H1 (cell line): ENCODE measurements around the gene C3orf18. TPM values are rescaled to one million over a fixed set of nuclear protein-coding genes. Genes with fewer than 3 reads are reported as not detected.

Source experiments
- ASH2L ChIP-seq: fragments of 200-600, 300-600 bp; sonication (generic); IDR thresholded peaks from one replicate; pipeline ENCODE4 v1.7.1; 2017; ENCODE audit warnings: low read length
- FOSL1 ChIP-seq: IDR thresholded peaks from 2 replicates; pipeline ENCODE4 v1.6.1; 2011; ENCODE audit warnings: mild to moderate bottlenecking, low read depth, low read length, moderate library complexity; ENCODE audit not compliant: insufficient read depth
- POLR2AphosphoS5 ChIP-seq: IDR thresholded peaks from 2 replicates; pipeline ENCODE4 v1.6.1; 2011; ENCODE audit warnings: low read depth, low read length
- TAF1 ChIP-seq: IDR thresholded peaks from 2 replicates; pipeline ENCODE4 v1.6.1; 2011; ENCODE audit warnings: mild to moderate bottlenecking, low read depth, low read length
- polyA plus RNA-seq, 7 experiments: library from polyadenylated mRNA; depleted of rRNA in 3 of 7; stranded (reverse) in 5 of 7; unstranded in 2 of 7; fragments of >200 nt in 5 of 7; fragments of 200-250 nt in 2 of 7; gene quantifications; 1 replicate in 5 of 7; 2 replicates in 1 of 7; 4 replicates in 1 of 7; pipeline versions ENCODE4 v1.2.1 to v1.2.3, GENCODE V29; 2011 to 2013; ENCODE audit warnings: missing spikeins in 2 of 7, mixed read lengths in 2 of 7
- total RNA-seq: library from RNA; stranded (reverse); fragmentation: NEBNext Ultra II Directional; extraction: Animal tissue kit (Norgen Biotek cat#: 25700); gene quantifications from 2 replicates; pipeline ENCODE4 v1.2.1, GENCODE V29; 2021

Gene C3orf18
- total and polyA plus RNA-seq, 2 of the 8 experiments (the other 6 are each of a cell fraction or from before 2014, with no cell fraction given): 7.5 to 15.0 TPM

DNA sequence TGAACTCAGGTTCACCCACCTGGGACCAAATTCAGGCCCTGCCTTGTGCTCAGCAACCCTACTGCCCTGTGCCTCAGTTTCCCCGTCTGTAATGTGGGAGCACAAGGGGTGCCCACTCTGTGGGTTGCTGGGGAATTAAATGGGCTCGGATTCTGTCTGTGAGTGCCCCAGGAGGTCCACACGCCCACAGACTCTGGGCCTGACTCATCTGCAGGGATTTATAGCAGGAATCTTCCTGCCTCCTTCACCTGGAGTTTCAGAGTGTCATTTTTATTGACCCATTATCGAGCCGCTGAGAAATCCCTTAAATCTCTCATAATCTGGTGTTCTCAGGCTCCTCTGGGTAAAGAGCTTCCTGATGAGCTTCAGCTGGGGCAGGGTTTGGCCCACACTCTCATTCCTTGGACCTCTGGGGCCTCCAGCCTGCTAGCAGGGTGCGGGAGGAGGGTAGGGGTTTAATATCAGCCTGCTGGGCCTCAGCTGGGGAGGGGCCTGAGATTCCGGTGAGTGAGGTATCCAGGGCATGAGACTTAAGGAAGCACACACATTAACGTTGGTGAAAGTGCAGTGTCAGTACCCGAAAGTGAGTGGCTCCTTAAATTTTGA lies 16.4 kb downstream of the C3orf18 start (continued):
- TF ChIP-seq FOSL1 (no peak), TAF1 (no peak), ASH2L (no peak), POLR2AphosphoS5 (no peak)
